ENCODE data around the gene KRT28.

GRCh38 chr17:40775945-40776344, 23.8 kb downstream of the KRT28 start:
- TF ChIP-seq EP300 (IDR thresholded peaks at IDR 0.05) = no peak
- no peak for TF ChIP-seq CTCF (IDR thresholded peaks at IDR 0.05)
